ENCODE data around the gene GP5.
A peak's percentile ranks its signal among the peaks of the same experiment; 100 is the strongest.

Gene GP5

DNA sequence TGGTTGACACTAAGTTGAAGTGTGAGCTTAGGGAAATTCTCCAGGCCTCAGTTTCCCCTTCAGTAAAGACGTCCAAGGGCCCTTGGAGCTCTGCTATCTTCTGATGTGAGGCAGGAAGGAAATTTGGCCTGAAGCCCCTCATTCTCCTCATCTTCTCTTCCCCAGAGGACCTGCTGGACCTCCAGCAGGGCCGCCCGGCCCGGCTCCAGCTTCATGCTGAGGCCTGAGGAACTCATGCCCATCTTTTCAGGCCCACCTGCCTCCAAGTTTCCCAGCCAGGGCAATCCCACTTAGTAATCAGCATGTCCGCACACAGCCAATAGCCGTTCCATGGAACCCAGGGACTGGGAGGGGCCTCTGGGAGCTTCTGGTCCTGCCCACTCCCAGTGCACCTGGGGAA is 33.5 kb downstream of the GP5 start:
- H3K27ac ChIP-seq = no peak overlapping the region
- ChIA-PET POLR2A (ENCODE audit: low non-redundant PET) (no interaction called here), CTCF (interaction anchor here (0.6 to 2.2 kb wide), 2 partner anchors 21 to 186 kb away, joined by 4 to 12 read pairs; no protein-coding TSS in a partner anchor)
- DNase-seq (ENCODE audit: low spot score) = no peak
- TF ChIP-seq, protein P1, sequence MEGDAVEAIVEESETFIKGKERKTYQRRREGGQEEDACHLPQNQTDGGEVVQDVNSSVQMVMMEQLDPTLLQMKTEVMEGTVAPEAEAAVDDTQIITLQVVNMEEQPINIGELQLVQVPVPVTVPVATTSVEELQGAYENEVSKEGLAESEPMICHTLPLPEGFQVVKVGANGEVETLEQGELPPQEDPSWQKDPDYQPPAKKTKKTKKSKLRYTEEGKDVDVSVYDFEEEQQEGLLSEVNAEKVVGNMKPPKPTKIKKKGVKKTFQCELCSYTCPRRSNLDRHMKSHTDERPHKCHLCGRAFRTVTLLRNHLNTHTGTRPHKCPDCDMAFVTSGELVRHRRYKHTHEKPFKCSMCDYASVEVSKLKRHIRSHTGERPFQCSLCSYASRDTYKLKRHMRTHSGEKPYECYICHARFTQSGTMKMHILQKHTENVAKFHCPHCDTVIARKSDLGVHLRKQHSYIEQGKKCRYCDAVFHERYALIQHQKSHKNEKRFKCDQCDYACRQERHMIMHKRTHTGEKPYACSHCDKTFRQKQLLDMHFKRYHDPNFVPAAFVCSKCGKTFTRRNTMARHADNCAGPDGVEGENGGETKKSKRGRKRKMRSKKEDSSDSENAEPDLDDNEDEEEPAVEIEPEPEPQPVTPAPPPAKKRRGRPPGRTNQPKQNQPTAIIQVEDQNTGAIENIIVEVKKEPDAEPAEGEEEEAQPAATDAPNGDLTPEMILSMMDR (conservative IDR thresholded peaks at IDR 0.05; ENCODE audit: low read depth) = no peak

DNA sequence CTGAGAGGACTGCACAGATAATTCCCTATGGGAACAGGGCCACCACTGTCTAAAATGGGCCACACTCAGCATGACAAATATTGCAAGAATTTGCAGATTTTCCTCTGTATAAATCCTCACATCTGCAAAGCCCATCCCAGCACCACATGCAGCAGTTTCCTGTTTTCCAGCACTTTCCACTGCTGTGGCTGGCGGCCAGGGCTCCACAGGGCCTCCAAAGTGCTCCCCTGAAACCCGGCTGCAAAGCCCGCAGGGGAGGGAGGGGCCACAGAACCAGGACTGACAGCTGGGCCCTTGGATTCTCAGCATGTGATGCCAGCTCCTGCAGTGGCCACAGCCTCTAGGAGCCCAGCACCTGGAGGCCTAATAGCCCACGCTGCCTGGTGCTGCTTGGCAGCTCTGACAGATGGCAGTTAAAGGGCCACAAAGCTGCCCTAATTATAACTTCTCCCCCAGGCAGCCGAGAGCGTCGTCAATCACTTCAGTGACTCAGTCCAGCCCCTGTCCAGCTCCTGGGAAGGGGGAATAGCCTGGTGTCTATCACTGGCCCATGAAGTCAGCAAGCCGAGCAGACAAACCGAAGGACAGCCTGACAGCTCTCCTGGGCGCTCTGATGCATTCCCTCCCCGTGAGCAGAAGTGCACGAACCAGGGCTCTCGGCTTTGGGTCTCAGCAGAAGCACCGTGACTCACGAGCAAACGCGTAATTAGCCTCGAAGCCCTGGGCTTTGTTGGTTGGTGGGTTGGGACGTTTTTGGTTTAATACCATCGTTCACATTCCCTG is 34.2 kb downstream of the GP5 start:
- peak overlapping the region; percentile 59 for H3K27ac ChIP-seq
- CTCF ChIA-PET = interaction anchor here (0.6 to 2.2 kb wide), 3 partner anchors 20 to 186 kb away, joined by 3 to 12 read pairs (median 4); no protein-coding TSS in a partner anchor
- TF ChIP-seq, protein P1 (conservative IDR thresholded peaks at IDR 0.05; ENCODE audit: low read depth) = no peak
- POLR2A ChIA-PET (ENCODE audit: low non-redundant PET) = no interaction called here
- no peak for DNase-seq (ENCODE audit: low spot score)

DNA sequence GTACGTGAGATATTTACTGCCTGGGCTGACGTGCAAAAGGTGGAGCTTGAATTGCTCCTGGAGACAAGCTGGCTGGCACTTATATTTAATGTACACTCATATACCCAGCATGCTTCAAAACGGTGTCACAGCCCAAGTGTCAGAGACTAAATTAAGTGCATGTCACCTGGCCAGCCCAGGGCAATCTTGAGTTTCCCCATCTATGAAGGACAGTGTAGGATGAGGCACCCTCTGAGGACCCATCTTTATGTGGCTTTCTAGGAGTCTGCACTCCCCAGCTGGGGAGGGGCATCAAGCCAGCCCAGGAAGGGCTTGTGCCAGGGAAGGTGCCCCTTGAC is 34.8 kb downstream of the GP5 start:
- CTCF ChIA-PET = interaction anchor here (0.6 to 2.2 kb wide), 2 partner anchors 20 to 28 kb away, joined by 3 to 12 read pairs; no protein-coding TSS in a partner anchor
- DNase-seq (ENCODE audit: low spot score) = no peak
- peak overlapping the region; percentile 59 for H3K27ac ChIP-seq
- TF ChIP-seq, protein P1 (conservative IDR thresholded peaks at IDR 0.05; ENCODE audit: low read depth) = no peak
- POLR2A ChIA-PET (ENCODE audit: low non-redundant PET) = no interaction called here

DNA sequence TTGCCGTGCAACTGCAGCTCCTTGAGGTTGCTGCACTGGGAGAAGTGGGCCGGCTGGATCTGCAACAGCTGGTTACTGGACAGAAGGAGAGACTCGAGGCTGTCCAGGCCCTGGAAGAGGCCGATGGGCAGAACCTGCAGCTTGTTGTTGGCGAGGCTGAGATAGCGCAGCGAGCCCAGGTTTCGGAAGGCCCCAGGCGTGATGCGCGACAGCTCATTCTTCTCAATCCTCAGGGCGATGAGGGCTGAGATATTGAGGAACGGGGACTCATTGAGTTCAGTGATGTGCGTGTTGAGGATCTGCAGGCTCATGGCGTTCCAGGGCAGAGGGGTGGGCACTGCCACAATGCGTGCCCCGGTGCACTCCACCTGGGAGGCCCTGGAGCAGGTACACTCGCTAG is 38.5 kb downstream of the GP5 start:
- ChIA-PET CTCF (no interaction called here), POLR2A (ENCODE audit: low non-redundant PET) (no interaction called here)
- TF ChIP-seq, protein P1 (conservative IDR thresholded peaks at IDR 0.05; ENCODE audit: low read depth) = no peak

DNA sequence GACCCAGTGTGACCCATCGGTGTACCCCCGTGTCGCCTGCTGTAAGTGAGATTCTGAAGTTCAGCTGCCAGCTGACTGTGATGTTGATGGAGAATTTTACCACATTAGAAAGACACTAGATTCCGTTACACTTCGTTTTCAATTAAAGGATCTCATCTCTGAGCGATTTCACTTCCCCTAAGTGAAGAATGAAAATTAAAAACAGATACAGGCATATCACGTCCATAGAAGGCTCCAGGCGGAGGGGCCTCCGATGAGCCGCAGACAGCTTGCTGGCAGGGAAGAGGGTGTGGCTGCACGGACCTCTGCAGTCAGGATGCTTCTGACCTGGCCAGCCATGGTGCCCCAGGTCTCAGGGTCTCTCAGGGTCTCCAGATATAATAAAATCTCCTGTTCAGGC is 41.4 kb downstream of the GP5 start:
- ChIA-PET CTCF (no interaction called here), POLR2A (ENCODE audit: low non-redundant PET) (no interaction called here)
- TF ChIP-seq, protein P1 (conservative IDR thresholded peaks at IDR 0.05; ENCODE audit: low read depth) = no peak
- no peak for DNase-seq (ENCODE audit: low spot score)
- no peak overlapping the region for H3K27ac ChIP-seq

More for the DNA sequence above, 38.5 kb downstream of the GP5 start:
- no peak overlapping the region for H3K27ac ChIP-seq
- DNase-seq (ENCODE audit: low spot score) = no peak

DNA sequence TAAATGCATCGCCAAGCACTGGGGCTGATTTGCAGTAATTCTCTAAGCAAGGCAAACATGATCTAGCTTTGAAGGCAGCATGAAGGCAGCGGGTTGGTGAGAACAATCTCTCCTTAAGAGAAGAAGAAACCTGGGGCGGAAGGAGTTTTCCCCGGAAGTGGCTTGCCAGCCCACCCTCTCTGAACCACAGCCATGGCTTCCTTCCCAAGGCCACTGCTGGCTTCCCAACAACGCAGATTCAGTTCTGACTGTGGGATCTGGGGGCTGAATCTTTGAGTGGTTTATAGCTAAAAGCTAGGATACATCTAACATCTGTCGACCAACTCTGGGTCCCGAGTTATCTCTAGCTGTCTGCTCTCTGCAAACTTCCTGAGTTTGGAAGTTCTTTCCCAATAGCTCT is 43.7 kb downstream of the GP5 start:
- TF ChIP-seq, protein P1 (conservative IDR thresholded peaks at IDR 0.05; ENCODE audit: low read depth) = no peak
- H3K27ac ChIP-seq = no peak overlapping the region
- DNase-seq (ENCODE audit: low spot score) = no peak
- ChIA-PET POLR2A (ENCODE audit: low non-redundant PET) (no interaction called here), CTCF (interaction anchor here (1.8 kb wide), 1 partner anchor 11 kb away, joined by 10 read pairs; no protein-coding TSS in a partner anchor)

Measured in RWPE1 (cell line).